ENCODE data around the gene MED13L. TPM values are rescaled to one million over a fixed set of nuclear protein-coding genes. Genes with fewer than 3 reads are reported as not detected.
"Not testable (repeated sequence)": the region's sequence is repeated elsewhere in the genome, so short reads cannot be mapped to it uniquely, and the experiment has no call there.

MED13L gene
- total RNA-seq, 2 donors from 2014 or later: 121 to 142 TPM

GRCh38 chr12:116037941-116038837 is 239.3 kb downstream of the MED13L start:
- no peak for DNase-seq (ENCODE audit: low spot score)

DNA sequence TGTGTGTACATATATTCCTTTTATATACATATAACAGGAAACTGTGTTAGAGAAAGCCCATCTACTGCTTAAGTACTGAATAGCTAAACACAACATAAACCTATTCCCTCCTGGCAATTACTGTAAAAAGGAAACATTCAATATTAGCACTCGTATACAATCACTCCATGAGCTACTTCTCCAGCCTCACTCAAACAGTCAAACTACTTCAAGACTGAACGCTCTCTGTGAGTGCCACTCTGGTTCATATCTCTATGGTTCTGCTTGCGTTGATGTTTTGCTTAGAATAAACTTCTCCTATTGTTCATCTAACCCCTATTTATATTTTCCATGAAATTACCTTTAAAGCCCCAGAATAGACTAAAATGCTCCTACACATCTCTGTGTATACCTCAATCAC is 243.7 kb downstream of the MED13L start:
- no peak for ATAC-seq
- no peak for DNase-seq (ENCODE audit: low spot score)
- Mint-ChIP-seq H3K27ac (peak overlapping the region in 1 of 2 donors; percentile 22), H3K4me1 (ENCODE audit: low read depth in 2 of 2) (peaks cover 15 to 21% of the 10 kb centered on the region in 2 donors), H3K4me3 (no peak overlapping the region), H3K27me3 (no peaks in the 10 kb centered on the region), H3K9me3 (no peaks in the 10 kb centered on the region), H3K36me3 (no peaks in the 10 kb centered on the region)

More at GRCh38 chr12:116037941-116038837, 239.3 kb downstream of the MED13L start:
- Mint-ChIP-seq H3K4me3 (no peak overlapping the region), H3K36me3 (no peaks in the 10 kb centered on the region), H3K27ac (no peak overlapping the region), H3K27me3 (no peaks in the 10 kb centered on the region), H3K9me3 (peaks cover 3% of the 10 kb centered on the region), H3K4me1 (ENCODE audit: low read depth in 2 of 2) (peaks cover 20 to 29% of the 10 kb centered on the region in 2 donors)
- ATAC-seq: no peak

DNA sequence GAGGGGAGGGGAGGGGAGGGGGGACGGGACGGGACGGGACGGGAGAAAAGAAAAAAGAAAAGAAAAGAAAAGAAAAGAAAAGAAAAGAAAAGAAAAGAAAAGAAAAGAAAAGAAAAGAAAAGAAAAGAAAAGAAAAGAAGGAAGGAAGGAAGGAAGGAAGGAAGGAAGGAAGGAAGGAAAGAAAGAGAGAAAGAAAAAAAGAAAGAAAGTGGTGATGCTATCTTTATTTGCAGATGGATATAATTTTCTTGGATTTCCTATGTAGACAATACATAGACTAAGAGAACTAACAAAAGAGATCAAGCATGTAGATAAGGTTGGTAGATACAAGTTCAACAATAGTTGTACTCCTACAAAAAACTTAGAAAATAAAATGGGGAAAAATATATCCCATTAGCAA is 245.9 kb downstream of the MED13L start:
- H3K4me1 Mint-ChIP-seq (ENCODE audit: low read depth in 2 of 2): peaks cover 29 to 34% of the 10 kb centered on the region in 2 donors
- not testable (repeated sequence) for DNase-seq (ENCODE audit: low spot score); H3K4me3 Mint-ChIP-seq; H3K36me3 Mint-ChIP-seq; H3K27ac Mint-ChIP-seq; H3K27me3 Mint-ChIP-seq; ATAC-seq; H3K9me3 Mint-ChIP-seq

- Mint-ChIP-seq H3K4me1 (ENCODE audit: low read depth in 2 of 2) (peaks cover 35 to 40% of the 10 kb centered on the region in 2 donors), H3K27ac (peak overlapping the region in 1 of 2 donors; percentile 52)
These were observed 248.9 kb downstream of the MED13L start for GRCh38 chr12:116028619-116029018.

GRCh38 chr12:116027551-116027821 is 250.0 kb downstream of the MED13L start:
- no peaks in the 10 kb centered on the region for H3K9me3 Mint-ChIP-seq
- H3K36me3 Mint-ChIP-seq: no peaks in the 10 kb centered on the region
- H3K4me3 Mint-ChIP-seq: peak overlapping the region; percentile 47
- ATAC-seq (no peak), DNase-seq (ENCODE audit: low spot score) (no peak)
- H3K27me3 Mint-ChIP-seq: no peaks in the 10 kb centered on the region
- H3K27ac Mint-ChIP-seq: peak overlapping the region in 1 of 2 donors; percentile 40
- H3K4me1 Mint-ChIP-seq (ENCODE audit: low read depth in 2 of 2): peaks cover 34 to 37% of the 10 kb centered on the region in 2 donors

More at GRCh38 chr12:116028619-116029018, 248.9 kb downstream of the MED13L start:
- DNase-seq (ENCODE audit: low spot score) (no peak), ATAC-seq (no peak)
- Mint-ChIP-seq H3K27me3 (no peaks in the 10 kb centered on the region), H3K36me3 (no peaks in the 10 kb centered on the region), H3K9me3 (no peaks in the 10 kb centered on the region), H3K4me3 (no peak overlapping the region)

DNA sequence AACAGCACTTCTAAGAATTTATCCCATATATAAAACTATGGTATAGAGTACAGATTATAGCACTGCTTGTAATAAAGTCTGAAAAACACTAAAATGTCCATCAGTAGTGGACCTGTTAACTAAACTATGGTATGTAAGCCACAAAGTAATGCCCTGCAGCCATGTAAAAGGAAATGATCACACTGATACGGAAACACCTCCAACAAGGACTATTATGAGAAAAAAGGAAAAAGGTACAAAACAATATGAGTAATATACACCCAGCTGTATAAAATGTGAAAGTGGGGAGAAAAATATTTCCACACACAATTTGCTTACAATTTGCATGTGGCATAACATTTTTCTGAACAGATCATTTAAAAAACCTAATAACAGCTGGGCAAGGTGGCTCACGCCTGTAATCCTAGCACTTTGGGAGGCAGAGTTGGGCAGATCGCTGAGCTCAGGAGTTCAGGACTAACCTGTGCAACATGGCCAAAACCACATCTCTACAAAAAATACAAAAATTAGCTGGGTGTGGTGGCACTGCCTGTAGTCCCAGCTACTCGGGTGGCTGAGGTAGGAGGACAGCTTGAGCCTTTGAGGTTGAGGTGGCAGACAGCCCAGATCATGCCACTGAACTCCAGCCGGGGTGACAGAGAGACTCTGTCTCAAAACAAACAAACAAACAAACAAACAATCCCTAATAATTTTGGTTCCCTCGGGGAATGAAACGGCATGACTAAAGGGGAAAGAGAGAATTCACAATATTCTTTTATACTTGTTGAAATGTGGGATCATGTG is 250.5 kb downstream of the MED13L start:
- ATAC-seq: peak; percentile 68 to 77
- Mint-ChIP-seq H3K4me3 (peak overlapping the region; percentile 47), H3K9me3 (no peaks in the 10 kb centered on the region)

DNA sequence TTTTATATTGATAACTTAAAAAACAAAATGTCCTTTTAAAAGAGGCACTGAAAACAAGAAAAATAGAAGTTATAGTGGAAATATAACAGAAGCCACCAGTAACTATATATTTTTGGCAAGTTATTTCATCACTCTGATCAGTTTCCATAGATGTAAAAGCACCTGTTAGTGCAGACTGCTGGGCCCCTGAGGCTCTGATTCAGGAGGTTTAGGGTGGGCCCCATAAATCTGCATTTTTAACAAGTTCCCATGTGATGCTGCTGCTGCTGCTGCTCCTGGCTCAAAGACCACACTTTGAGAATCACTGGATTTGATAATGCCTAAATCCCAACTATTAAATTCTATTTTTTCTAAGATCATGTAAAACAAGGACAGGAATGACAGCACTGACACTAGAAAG is 251.1 kb downstream of the MED13L start:
- Mint-ChIP-seq H3K4me3 (no peak overlapping the region), H3K4me1 (ENCODE audit: low read depth in 2 of 2) (peaks cover 31 to 38% of the 10 kb centered on the region in 2 donors), H3K36me3 (no peaks in the 10 kb centered on the region), H3K9me3 (no peaks in the 10 kb centered on the region), H3K27me3 (no peaks in the 10 kb centered on the region), H3K27ac (peak overlapping the region; percentile 40 to 49)
- DNase-seq (ENCODE audit: low spot score): no peak
- ATAC-seq: no peak

More for the DNA sequence above, 250.5 kb downstream of the MED13L start:
- DNase-seq (ENCODE audit: low spot score): no peak
- Mint-ChIP-seq H3K4me1 (ENCODE audit: low read depth in 2 of 2) (peaks cover 31 to 38% of the 10 kb centered on the region in 2 donors), H3K36me3 (no peaks in the 10 kb centered on the region), H3K27ac (peak overlapping the region; percentile 40 to 49), H3K27me3 (no peaks in the 10 kb centered on the region)

GRCh38 chr12:116024769-116025168 is 252.7 kb downstream of the MED13L start:
- no peak for ATAC-seq
- H3K9me3 Mint-ChIP-seq: no peaks in the 10 kb centered on the region

GRCh38 chr12:116019415-116019814 is 258.1 kb downstream of the MED13L start:
- no peaks in the 10 kb centered on the region for H3K9me3 Mint-ChIP-seq
- ATAC-seq (no peak), DNase-seq (ENCODE audit: low spot score) (no peak)
- peaks cover 12% of the 10 kb centered on the region for H3K36me3 Mint-ChIP-seq
- no peaks in the 10 kb centered on the region for H3K27me3 Mint-ChIP-seq
- peaks cover 11 to 16% of the 10 kb centered on the region in 2 donors for H3K4me1 Mint-ChIP-seq (ENCODE audit: low read depth in 2 of 2)
- H3K27ac Mint-ChIP-seq: peak overlapping the region in 1 of 2 donors; percentile 40
- no peak overlapping the region for H3K4me3 Mint-ChIP-seq

More at GRCh38 chr12:116024769-116025168, 252.7 kb downstream of the MED13L start:
- Mint-ChIP-seq H3K36me3 (no peaks in the 10 kb centered on the region), H3K27ac (no peak overlapping the region), H3K27me3 (no peaks in the 10 kb centered on the region), H3K4me1 (ENCODE audit: low read depth in 2 of 2) (peaks cover 31 to 38% of the 10 kb centered on the region in 2 donors), H3K4me3 (no peak overlapping the region)
- DNase-seq (ENCODE audit: low spot score): no peak

DNA sequence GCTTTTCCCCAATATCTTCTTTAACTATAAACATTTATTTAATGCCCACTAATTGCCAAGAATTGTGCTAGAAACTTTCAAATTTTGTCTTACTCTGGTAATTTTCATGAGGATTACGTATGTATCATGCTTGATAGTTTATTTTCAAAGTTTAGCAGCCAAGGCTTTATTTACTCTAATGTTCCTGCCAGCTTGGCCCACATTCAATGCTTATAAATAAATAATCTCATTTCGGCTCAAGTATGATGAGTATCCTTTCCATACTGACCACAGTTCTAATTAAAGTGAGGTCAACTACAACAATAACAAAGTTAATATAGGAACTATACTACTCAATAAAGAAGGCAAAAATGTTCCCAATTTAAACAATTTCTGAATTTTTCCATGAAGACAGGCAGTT is 259.2 kb downstream of the MED13L start:
- DNase-seq (ENCODE audit: low spot score): no peak
- Mint-ChIP-seq H3K9me3 (no peaks in the 10 kb centered on the region), H3K4me1 (ENCODE audit: low read depth in 2 of 2) (peaks cover 16 to 22% of the 10 kb centered on the region in 2 donors), H3K36me3 (peaks cover 22% of the 10 kb centered on the region), H3K27me3 (no peaks in the 10 kb centered on the region), H3K4me3 (no peak overlapping the region), H3K27ac (peak overlapping the region; percentile 12 to 28)
- ATAC-seq: no peak

GRCh38 chr12:116015525-116015924 is 262.0 kb downstream of the MED13L start:
- no peaks in the 10 kb centered on the region for H3K9me3 Mint-ChIP-seq
- no peaks in the 10 kb centered on the region for H3K27me3 Mint-ChIP-seq
- peak overlapping the region in 1 of 2 donors; percentile 59 for H3K27ac Mint-ChIP-seq
- H3K4me1 Mint-ChIP-seq (ENCODE audit: low read depth in 2 of 2): peaks cover 14 to 17% of the 10 kb centered on the region in 2 donors
- ATAC-seq: peak; percentile 68 to 79
- DNase-seq (ENCODE audit: low spot score): no peak
- peaks cover 33% of the 10 kb centered on the region for H3K36me3 Mint-ChIP-seq
- no peak overlapping the region for H3K4me3 Mint-ChIP-seq

DNA sequence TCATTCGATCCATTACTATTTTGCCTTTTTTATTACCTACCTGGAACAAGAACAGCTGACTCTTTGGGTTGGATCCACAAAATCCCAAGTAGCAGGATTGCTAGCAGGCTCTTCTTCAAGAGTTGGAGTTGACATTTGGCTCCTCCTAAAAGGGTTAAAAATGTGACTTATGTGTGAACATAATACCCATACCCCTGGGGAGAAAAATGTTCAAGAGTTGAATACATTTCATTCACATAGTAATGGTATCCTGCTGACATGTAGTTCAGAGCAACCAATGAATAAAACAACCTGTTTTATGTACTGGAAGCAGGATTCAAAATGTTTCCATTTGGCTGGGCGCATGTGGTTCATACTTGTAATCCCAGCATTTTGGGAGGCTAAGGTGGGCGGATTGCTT is 264.7 kb downstream of the MED13L start:
- Mint-ChIP-seq H3K4me1 (ENCODE audit: low read depth in 2 of 2) (peaks cover 17% of the 10 kb centered on the region in 2 donors), H3K36me3 (peaks cover 28% of the 10 kb centered on the region), H3K4me3 (no peak overlapping the region), H3K27ac (no peak overlapping the region), H3K9me3 (no peaks in the 10 kb centered on the region), H3K27me3 (no peaks in the 10 kb centered on the region)
- no peak for ATAC-seq
- DNase-seq (ENCODE audit: low spot score): no peak

DNA sequence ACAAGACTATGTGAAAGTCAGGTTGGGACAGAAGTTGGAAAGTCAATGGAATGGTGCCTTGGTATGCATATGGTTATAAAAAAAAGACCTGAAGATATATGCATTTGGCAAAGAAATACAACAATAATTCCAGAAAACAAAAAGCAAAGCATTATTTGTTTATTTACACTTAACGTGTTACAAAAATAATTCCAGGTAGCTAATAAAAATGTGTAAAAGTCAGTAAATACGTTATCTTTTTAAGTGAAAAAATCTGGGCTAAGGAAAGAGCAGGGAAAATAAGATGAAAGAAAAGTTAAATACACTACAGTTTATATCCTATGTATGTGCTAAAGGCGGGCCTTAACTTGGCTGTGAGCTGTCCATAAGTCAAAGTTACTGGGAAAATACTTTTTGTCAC is 266.3 kb downstream of the MED13L start:
- Mint-ChIP-seq H3K27me3 (no peaks in the 10 kb centered on the region), H3K9me3 (no peaks in the 10 kb centered on the region), H3K4me1 (ENCODE audit: low read depth in 2 of 2) (peaks cover 15 to 17% of the 10 kb centered on the region in 2 donors), H3K27ac (no peak overlapping the region), H3K4me3 (no peak overlapping the region), H3K36me3 (peaks cover 26% of the 10 kb centered on the region)
- ATAC-seq: no peak
- no peak for DNase-seq (ENCODE audit: low spot score)

DNA sequence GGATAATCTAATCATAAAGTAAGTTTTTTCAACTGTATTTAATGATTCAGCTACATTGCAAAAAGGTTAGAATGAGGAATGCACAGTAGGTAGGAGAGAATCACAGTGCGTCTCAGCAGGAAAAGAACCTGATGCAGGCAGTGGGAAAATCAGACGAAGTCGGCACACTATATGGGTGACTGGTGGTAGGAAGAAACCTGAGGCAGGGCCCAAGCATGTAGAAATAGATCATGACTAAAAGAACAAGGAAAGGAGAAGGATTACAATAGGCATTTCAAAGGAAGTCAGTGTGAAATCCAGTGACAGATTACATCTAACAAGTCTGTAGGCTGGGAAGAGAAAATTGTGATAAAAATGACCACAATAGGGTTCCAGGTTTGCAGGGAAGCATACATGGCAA is 267.0 kb downstream of the MED13L start:
- H3K9me3 Mint-ChIP-seq: no peaks in the 10 kb centered on the region
- H3K4me3 Mint-ChIP-seq: no peak overlapping the region
- H3K4me1 Mint-ChIP-seq (ENCODE audit: low read depth in 2 of 2): peaks cover 10 to 14% of the 10 kb centered on the region in 2 donors
- ATAC-seq (no peak), DNase-seq (ENCODE audit: low spot score) (no peak)
- no peaks in the 10 kb centered on the region for H3K27me3 Mint-ChIP-seq
- peaks cover 26% of the 10 kb centered on the region for H3K36me3 Mint-ChIP-seq
- peak overlapping the region in 1 of 2 donors; percentile 42 for H3K27ac Mint-ChIP-seq

Measured in natural killer cell treated with Interleukin-12 subunit alpha and Interleukin-12 subunit beta and Interleukin-15 and Interleukin-18, amount 100 ng/mL, for 72 hours (primary cell).